HFFc6 (cell line): ENCODE measurements around the gene TAF4B. TPM values are rescaled to one million over a fixed set of nuclear protein-coding genes. Genes with fewer than 3 reads are reported as not detected.
A peak's percentile ranks its signal among the peaks of the same experiment; 100 is the strongest.
"Not testable (repeated sequence)": the region's sequence is repeated elsewhere in the genome, so short reads cannot be mapped to it uniquely, and the experiment has no call there.

Source experiments
- DNase-seq: peaks from one replicate; pipeline ENCODE4 v3.0.0-alpha.2; 2018
- H3K27ac Mint-ChIP-seq: 2 replicates; pipeline ENCODE4 v1.8.0; 2020; ENCODE audit warnings: mild to moderate bottlenecking, mixed read lengths
- H3K27me3 Mint-ChIP-seq: 2 replicates; pipeline ENCODE4 v1.8.0; 2021; ENCODE audit warnings: mild to moderate bottlenecking, moderate library complexity, mixed read lengths; ENCODE audit not compliant: insufficient read depth
- H3K36me3 Mint-ChIP-seq: 2 replicates; pipeline ENCODE4 v1.8.0; 2021; ENCODE audit warnings: low read depth, mixed read lengths
- H3K4me1 Mint-ChIP-seq: 2 replicates; pipeline ENCODE4 v1.8.0; 2020; ENCODE audit warnings: low read depth, mixed read lengths
- H3K4me3 Mint-ChIP-seq: 2 replicates; pipeline ENCODE4 v1.8.0; 2020; ENCODE audit warnings: mild to moderate bottlenecking, moderate library complexity, mixed read lengths
- H3K9me3 Mint-ChIP-seq: 2 replicates; pipeline ENCODE4 v1.8.0; 2020; ENCODE audit warnings: mild to moderate bottlenecking, mixed read lengths
- total RNA-seq, 6 experiments: library from RNA; stranded (reverse); fragmentation: NEBNext Ultra II Directional; extraction: Animal tissue kit (Norgen Biotek cat#: 25700); gene quantifications; 2 replicates in 1 of 6; 3 replicates in 5 of 6; pipeline ENCODE4 v1.2.3, GENCODE V29; 2021
- TF ChIP-seq, protein P1 (sequence below): fragments of 200-600 bp; sonication (generic); IDR thresholded peaks from 2 replicates; pipeline ENCODE4 v1.5.0; 2021; ENCODE audit warnings: antibody characterized with exemption, mild to moderate bottlenecking

TAF4B gene
- total RNA-seq, 6 experiments from 2014 or later, result 0.94 to 2.2 (median 1.3) TPM

DNA sequence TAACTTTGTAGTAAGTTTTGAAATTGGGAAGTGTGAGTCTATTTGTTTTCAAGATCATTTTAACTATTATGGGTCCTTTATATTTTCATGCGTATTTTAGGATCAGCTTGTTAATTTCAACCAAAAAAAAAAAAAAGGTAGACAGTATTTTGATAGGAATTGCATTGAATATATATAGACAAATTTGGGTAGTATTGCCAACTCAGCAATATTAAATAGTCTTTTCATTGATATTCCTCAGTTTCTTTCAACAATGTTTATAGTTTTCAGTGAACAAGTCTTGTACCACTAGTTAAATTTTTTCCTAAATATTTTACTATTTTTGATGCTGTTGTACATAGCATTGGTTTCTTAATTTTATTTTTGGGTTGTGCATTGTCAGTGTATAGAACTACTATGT, 149.9 kb downstream of the TAF4B start:
- H3K27ac Mint-ChIP-seq, result no peak overlapping the region
- H3K36me3 Mint-ChIP-seq, result no peaks in the 10 kb centered on the region
- no peaks in the 10 kb centered on the region for H3K9me3 Mint-ChIP-seq
- no peaks in the 10 kb centered on the region for H3K4me1 Mint-ChIP-seq
- H3K4me3 Mint-ChIP-seq, result no peak overlapping the region
- DNase-seq, result no peak
- TF ChIP-seq, protein P1, sequence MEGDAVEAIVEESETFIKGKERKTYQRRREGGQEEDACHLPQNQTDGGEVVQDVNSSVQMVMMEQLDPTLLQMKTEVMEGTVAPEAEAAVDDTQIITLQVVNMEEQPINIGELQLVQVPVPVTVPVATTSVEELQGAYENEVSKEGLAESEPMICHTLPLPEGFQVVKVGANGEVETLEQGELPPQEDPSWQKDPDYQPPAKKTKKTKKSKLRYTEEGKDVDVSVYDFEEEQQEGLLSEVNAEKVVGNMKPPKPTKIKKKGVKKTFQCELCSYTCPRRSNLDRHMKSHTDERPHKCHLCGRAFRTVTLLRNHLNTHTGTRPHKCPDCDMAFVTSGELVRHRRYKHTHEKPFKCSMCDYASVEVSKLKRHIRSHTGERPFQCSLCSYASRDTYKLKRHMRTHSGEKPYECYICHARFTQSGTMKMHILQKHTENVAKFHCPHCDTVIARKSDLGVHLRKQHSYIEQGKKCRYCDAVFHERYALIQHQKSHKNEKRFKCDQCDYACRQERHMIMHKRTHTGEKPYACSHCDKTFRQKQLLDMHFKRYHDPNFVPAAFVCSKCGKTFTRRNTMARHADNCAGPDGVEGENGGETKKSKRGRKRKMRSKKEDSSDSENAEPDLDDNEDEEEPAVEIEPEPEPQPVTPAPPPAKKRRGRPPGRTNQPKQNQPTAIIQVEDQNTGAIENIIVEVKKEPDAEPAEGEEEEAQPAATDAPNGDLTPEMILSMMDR, result no peak
- no peaks in the 10 kb centered on the region for H3K27me3 Mint-ChIP-seq

DNA sequence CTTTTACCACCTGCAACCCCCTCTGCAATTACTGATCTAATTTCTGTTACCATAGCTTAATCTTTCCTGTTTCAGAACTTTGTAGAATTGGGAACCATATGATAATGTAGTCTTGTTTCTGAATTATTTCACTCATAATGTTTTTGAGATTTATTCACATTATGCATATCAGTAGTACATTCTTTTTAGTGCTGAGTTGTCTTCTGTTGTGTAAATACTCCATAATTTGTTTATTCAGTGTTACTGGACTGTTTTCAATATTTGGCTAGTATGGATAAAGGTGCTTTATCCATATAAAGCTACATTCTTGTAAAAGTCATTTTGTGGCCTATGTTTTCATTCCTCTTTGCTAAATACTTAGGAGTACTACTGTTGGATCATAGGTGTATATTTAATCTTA, 152.5 kb downstream of the TAF4B start:
- H3K36me3 Mint-ChIP-seq, result no peaks in the 10 kb centered on the region
- H3K27ac Mint-ChIP-seq, result no peak overlapping the region
- TF ChIP-seq, protein P1, result no peak

DNA sequence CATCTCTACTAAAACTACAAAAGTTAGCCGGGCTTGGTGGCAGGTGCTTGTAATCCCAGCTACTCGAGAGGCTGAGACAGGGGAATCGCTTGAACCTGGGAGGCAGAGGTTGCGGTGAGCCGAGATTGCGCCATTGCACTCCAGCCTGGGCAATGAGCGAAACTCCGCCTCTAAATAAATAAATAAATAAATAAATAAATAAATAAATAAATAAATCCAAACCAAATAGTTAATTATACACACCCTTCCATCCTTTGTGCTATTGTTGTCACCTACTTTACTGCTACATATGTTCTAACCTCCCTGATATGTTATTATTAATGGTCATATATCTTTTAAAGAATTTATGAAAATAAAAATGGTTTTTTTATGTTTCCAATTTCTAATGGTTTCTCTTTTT, 155.3 kb downstream of the TAF4B start:
- peaks cover 14% of the 10 kb centered on the region for H3K4me1 Mint-ChIP-seq
- H3K27ac Mint-ChIP-seq, H3K36me3 Mint-ChIP-seq, H3K9me3 Mint-ChIP-seq, DNase-seq, H3K27me3 Mint-ChIP-seq, H3K4me3 Mint-ChIP-seq: not testable (repeated sequence)

More for the DNA sequence above, 152.5 kb downstream of the TAF4B start:
- no peaks in the 10 kb centered on the region for H3K9me3 Mint-ChIP-seq
- no peak overlapping the region for H3K4me3 Mint-ChIP-seq
- H3K27me3 Mint-ChIP-seq, result no peaks in the 10 kb centered on the region; the same call in 1 of the 2 replicates
- DNase-seq, result no peak
- no peaks in the 10 kb centered on the region for H3K4me1 Mint-ChIP-seq

DNA sequence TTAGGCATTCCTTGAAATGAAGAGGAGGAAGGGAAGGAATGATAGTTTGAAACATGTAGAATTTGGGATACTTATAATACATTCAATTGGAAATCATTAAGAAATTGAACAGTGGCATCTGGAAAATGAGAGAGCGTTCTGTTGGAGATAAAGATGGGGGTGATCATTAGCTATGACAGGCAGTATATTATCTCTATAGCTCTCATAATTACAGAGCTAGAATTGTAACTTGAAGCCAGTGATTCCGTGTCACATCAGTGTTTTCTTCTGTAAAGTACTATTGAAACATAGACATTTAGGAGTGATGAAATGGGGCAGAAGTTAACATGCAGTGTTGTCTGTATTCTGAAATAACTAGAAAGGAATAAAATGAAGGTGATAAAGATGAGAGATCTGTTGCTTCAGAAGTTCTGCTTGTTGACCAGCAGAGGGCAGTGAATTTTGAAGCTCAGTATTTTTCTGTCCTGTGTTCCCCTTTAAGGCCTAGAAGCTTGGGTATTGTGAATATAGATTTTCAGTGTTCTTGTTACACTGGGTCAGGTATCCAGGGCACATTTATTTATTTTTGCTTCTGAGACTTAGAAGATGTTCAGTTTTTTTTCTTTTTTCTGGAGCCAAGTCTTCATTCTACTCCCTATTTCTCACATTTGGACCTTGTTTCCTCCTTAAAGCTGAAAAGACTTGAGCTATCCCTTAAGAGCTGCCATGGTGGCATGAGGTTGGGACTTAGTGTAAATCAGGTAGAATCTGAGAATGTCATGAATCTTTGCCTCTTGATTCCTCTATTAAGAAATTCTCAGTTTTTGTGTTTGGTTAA, 157.4 kb downstream of the TAF4B start:
- peaks cover 17% of the 10 kb centered on the region for H3K4me1 Mint-ChIP-seq
- H3K36me3 Mint-ChIP-seq, result no peaks in the 10 kb centered on the region
- TF ChIP-seq, protein P1, result peak; percentile 94
- DNase-seq, result peak; percentile 54
- no peak overlapping the region for H3K27ac Mint-ChIP-seq
- H3K9me3 Mint-ChIP-seq, result no peaks in the 10 kb centered on the region
- no peak overlapping the region for H3K4me3 Mint-ChIP-seq
- H3K27me3 Mint-ChIP-seq, result no peaks in the 10 kb centered on the region; the same call in 1 of the 2 replicates

DNA sequence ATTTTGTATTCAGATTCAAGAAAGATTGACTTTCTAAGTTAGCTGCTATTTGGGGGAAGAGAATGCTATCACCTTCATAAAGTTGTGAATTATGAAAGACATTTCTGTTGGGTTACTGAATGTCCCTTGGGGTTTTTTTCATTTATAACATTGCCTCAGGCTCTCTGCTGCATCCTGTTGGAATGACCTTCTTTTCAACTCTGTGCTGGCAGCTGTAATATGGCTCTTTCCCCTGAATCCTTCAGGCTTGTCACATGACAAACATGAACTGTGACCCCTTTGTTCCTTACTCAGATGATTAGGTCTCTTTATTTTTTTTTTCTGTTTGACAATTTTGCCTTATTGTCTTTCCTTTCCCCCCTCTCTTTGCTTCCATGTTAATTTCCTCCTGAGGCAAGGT, 159.8 kb downstream of the TAF4B start:
- Mint-ChIP-seq H3K9me3 (no peaks in the 10 kb centered on the region), H3K4me3 (no peak overlapping the region), H3K27ac (peak overlapping the region; percentile 22), H3K4me1 (peaks cover 17% of the 10 kb centered on the region), H3K36me3 (no peaks in the 10 kb centered on the region), H3K27me3 (no peaks in the 10 kb centered on the region; the same call in 1 of the 2 replicates)
- TF ChIP-seq, protein P1, result 0 out of 2 replicates have a peak, but pooled peaks have one; percentile 3
- DNase-seq, result peak; percentile 42

DNA sequence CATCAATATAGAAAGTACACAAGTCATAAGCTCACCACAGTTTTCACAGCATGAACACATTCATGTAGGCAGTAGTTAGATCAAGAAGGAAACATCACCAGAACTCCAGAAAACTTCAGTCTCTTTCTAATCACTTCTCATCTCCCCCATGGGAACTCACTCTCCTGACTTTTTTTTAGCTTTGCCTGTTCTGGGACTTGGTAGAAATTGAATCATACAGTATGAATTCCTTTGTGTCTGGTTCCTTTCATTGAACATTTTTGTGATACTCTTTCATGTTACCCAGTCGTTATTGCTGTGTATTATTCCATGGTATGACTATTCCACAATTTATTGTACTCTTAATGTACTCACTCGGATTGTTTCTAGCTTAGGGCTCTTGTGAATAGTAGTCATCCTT, 160.2 kb downstream of the TAF4B start:
- TF ChIP-seq, protein P1, result no peak
- Mint-ChIP-seq H3K9me3 (no peaks in the 10 kb centered on the region), H3K27me3 (no peaks in the 10 kb centered on the region; the same call in 1 of the 2 replicates), H3K36me3 (no peaks in the 10 kb centered on the region), H3K27ac (peak overlapping the region; percentile 22), H3K4me3 (no peak overlapping the region), H3K4me1 (peaks cover 17% of the 10 kb centered on the region)
- no peak for DNase-seq
